HPDE6-E6E7 (cell line): Measurements from ENCODE around the gene PPP1R7.

ENCODE experiments used
- DNase-seq: peaks from one replicate; pipeline ENCODE4 v3.0.0; 2011; ENCODE audit warnings: missing footprints; ENCODE audit errors: extremely low spot score

PPP1R7 gene

GRCh38 chr2:241229563-241230401 lies 79.5 kb downstream of the PPP1R7 start:
- DNase-seq: no peak

- no peak for DNase-seq
These were observed 80.2 kb downstream of the PPP1R7 start for GRCh38 chr2:241230435-241230834.

- no peak for DNase-seq
These were observed 82.7 kb downstream of the PPP1R7 start for GRCh38 chr2:241232736-241233575.
